Pancreas (tissue), 10 donors: ENCODE results near the gene TRIOBP. TPM values are rescaled to one million over a fixed set of nuclear protein-coding genes. Genes with fewer than 3 reads are reported as not detected.

Source experiments
- ATAC-seq, 4 donors: fragments of 200-7000 bp; cut with Tn5 transposase; one replicate each; pipeline versions ENCODE4 v1.8.0 to v1.9.1; 2020; ENCODE audit warnings: mild to moderate bottlenecking in 4 of 4, moderate library complexity in 4 of 4
- DNase-seq, 6 donors: peaks; one replicate each; pipeline ENCODE4 v3.0.0-alpha.2; 2020
- FAIRE-seq: peaks from 2 replicates; lab custom pipeline; 2012; peaks lifted over from hg19 to GRCh38; lab: Jason Lieb, UNC
- H3K27ac ChIP-seq, 4 donors: fragments of 200-600 bp; sonication (generic); 1 replicate in 3 of 4; 2 replicates in 1 of 4; pipeline versions ENCODE4 v1.5.0 to v1.8.0; 2020
- H3K27me3 ChIP-seq, 4 donors: fragments of 200-600 bp; one replicate each; pipeline ENCODE4 v1.8.0; 2021
- H3K36me3 ChIP-seq, 3 donors: fragments of 200-600 bp; sonication (generic) in 1 of 3; one replicate each; pipeline versions ENCODE4 v1.5.0 to v1.8.0; 2020 to 2021
- H3K4me1 ChIP-seq, 3 donors: fragments of 200-600 bp; one replicate each; pipeline ENCODE4 v1.8.0; 2021
- H3K4me3 ChIP-seq, 4 donors: fragments of 200-600 bp; sonication (generic) in 2 of 4; one replicate each; pipeline versions ENCODE4 v1.5.0 to v1.8.0; 2020 to 2021
- H3K9me3 ChIP-seq, 4 donors: fragments of 200-600 bp; one replicate each; pipeline ENCODE4 v1.8.0; 2021
- CTCF ChIP-seq, 4 donors: fragments of 200-600 bp; sonication (generic) in 3 of 4; IDR thresholded peaks; one replicate each; pipeline versions ENCODE4 v1.5.0 to v1.8.0; 2021; ENCODE audit warnings: antibody characterized with exemption in 4 of 4
- WGBS, 2 donors: extraction: QIAGEN DNeasy Blood & Tissue Kit; methylation state at CpG; one replicate each; pipeline ENCODE4 v1.1.7; 2013; 5-methylcytosine and 5-hydroxymethylcytosine counted together
- intact Hi-C, 3 donors: fragments of 100-400 bp; cut with DNase I; formaldehyde crosslinking; loops; one replicate each; pipeline versions ENCODE4 v1.11.1 to v1.14.2; 2022
- polyA plus RNA-seq, 2 donors: library from polyadenylated mRNA; stranded (reverse); fragments of 200-250 nt; gene quantifications; one replicate each; pipeline ENCODE4 v1.2.3, GENCODE V29; 2013
- total RNA-seq, 6 donors: library from RNA; stranded (reverse); fragmentation: NEBNext Ultra II Directional in 4 of 6; extraction: Animal tissue kit (Norgen Biotek cat#: 25700) in 4 of 6; gene quantifications; one replicate each; pipeline versions ENCODE4 v1.2.1 to v1.2.4, GENCODE V29; 2021 to 2023
- donor health status: healthy with polysubstance abuse.
- donor health status: DM: no; HTN: no; CAD: no; lungs with moderate emphysema.
- donor health status: DM: no; HTN: no; CAD: no.
- donor health status: control.
- donor health status: control.
- donor health status: Bipolar disorder and iron deficiency.
- donor health status: DM: yes; HTN: yes; CAD: no.
- donor health status: DM: no; HTN: no; CAD: no.
- donor health status: DM: no; HTN: no; CAD: no.
- donor health status: DM: yes; HTN: yes; CAD: no.

Gene TRIOBP
- total and polyA plus RNA-seq, 8 donors = 17.4 to 36.6 (median 24.1) TPM

- intact Hi-C loops = loop anchor here in 2 of 3 donors (5.0 to 10.0 kb wide), 3 partner anchors 44 to 147 kb away; no protein-coding TSS in a partner anchor
- DNase-seq = peak; percentile 82 to 98 (median 92)
- ATAC-seq = peak; percentile 90 to 96 (median 94)
- peaks cover 3 to 14% (median 11%) of the 10 kb centered on the region in 3 donors for H3K4me1 ChIP-seq
- H3K36me3 ChIP-seq = peaks cover 0 to 8% (median 6%) of the 10 kb centered on the region in 3 donors
- peak; percentile 94 to 97 (median 96) for TF ChIP-seq CTCF (IDR thresholded peaks at IDR 0.05)
- peak overlapping the region in 2 of 4 donors; percentile 25 to 44 for H3K4me3 ChIP-seq
- no peaks in the 10 kb centered on the region for H3K27me3 ChIP-seq
- no peak for FAIRE-seq
- H3K9me3 ChIP-seq = no peaks in the 10 kb centered on the region
- 1 to 4% methylated on average over 26 to 29 of the region's 29 CpGs for WGBS, 2 donors
- peak overlapping the region in 1 of 4 donors; percentile 36 for H3K27ac ChIP-seq
Measured at GRCh38 chr22:37817705-37818408, 121.0 kb downstream of the TRIOBP start.

GRCh38 chr22:37818409-37819104 is 121.7 kb downstream of the TRIOBP start:
- intact Hi-C loops = loop anchor here in 2 of 3 donors (5.0 to 10.0 kb wide), 3 partner anchors 44 to 146 kb away; no protein-coding TSS in a partner anchor
- ATAC-seq (peak; percentile 49 to 69 (median 56)), FAIRE-seq (no peak), DNase-seq (peak; percentile 45 to 90 (median 64))
- Histone ChIP-seq H3K4me3 (peak overlapping the region in 2 of 4 donors; percentile 21 to 44), H3K4me1 (peaks cover 3 to 14% (median 11%) of the 10 kb centered on the region in 3 donors), H3K27me3 (no peaks in the 10 kb centered on the region), H3K27ac (no peak overlapping the region), H3K36me3 (peaks cover 0 to 8% (median 6%) of the 10 kb centered on the region in 3 donors), H3K9me3 (no peaks in the 10 kb centered on the region)
- TF ChIP-seq CTCF (IDR thresholded peaks at IDR 0.05) = no peak
- WGBS, 2 donors = 26 to 54% methylated on average over 66 to 68 of the region's 68 CpGs

- TF ChIP-seq CTCF (IDR thresholded peaks at IDR 0.05) = no peak
- H3K27ac ChIP-seq = no peak overlapping the region
- FAIRE-seq = no peak
- intact Hi-C loops = loop anchor here in 2 of 3 donors (5.0 to 10.0 kb wide), 3 partner anchors 43 to 146 kb away; no protein-coding TSS in a partner anchor
- no peaks in the 10 kb centered on the region for H3K27me3 ChIP-seq
- H3K4me3 ChIP-seq = peak overlapping the region in 2 of 4 donors; percentile 21 to 44
- peak in 1 of 4 donors; percentile 1 for ATAC-seq
- peaks cover 3 to 14% (median 11%) of the 10 kb centered on the region in 3 donors for H3K4me1 ChIP-seq
- H3K36me3 ChIP-seq = peaks cover 0 to 8% (median 6%) of the 10 kb centered on the region in 3 donors
- WGBS, 2 donors = 71 to 79% methylated on average over 14 of the region's 14 CpGs
- H3K9me3 ChIP-seq = no peaks in the 10 kb centered on the region
- no peak for DNase-seq
Measured at GRCh38 chr22:37819105-37819433, 122.2 kb downstream of the TRIOBP start.

GRCh38 chr22:37820350-37820749 is 123.5 kb downstream of the TRIOBP start:
- no peak for DNase-seq
- H3K4me3 ChIP-seq = no peak overlapping the region
- intact Hi-C loops = no loop called here
- 87 to 93% methylated on average over 5 of the region's 5 CpGs for WGBS, 2 donors
- H3K27ac ChIP-seq = no peak overlapping the region
- FAIRE-seq = no peak
- no peaks in the 10 kb centered on the region for H3K27me3 ChIP-seq
- peaks cover 0 to under 1% (median 0%) of the 10 kb centered on the region in 3 donors for H3K36me3 ChIP-seq
- no peaks in the 10 kb centered on the region for H3K9me3 ChIP-seq
- peaks cover 3 to 14% (median 11%) of the 10 kb centered on the region in 3 donors for H3K4me1 ChIP-seq
- ATAC-seq = no peak
- no peak for TF ChIP-seq CTCF (IDR thresholded peaks at IDR 0.05)
